Kidney capillary endothelial cell (primary cell): ENCODE data around the gene CCDC85C.

Source experiments
- DNase-seq: peaks from one replicate; pipeline ENCODE4 v3.0.0-alpha.2; 2018; ENCODE audit warnings: low spot score

The CCDC85C gene

DNA sequence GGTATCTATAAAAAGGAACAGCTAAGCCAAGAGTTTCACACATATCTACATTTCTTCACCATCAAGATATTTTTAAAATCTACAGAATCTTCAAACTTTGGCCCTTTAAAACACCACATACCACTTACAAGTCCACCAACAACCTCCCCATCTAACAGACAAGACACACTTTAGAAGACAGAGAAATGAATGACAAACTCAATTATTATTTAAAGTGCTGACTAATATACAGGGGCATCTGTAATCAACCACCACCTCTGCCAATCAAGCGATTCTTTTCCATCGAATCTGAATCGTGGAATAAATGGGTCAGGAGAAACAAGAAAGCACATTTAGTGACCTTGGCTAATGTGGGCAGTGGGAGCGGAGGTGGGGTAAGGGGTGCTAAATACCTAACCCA, 131.1 kb downstream of the CCDC85C start:
- no peak for DNase-seq

DNA sequence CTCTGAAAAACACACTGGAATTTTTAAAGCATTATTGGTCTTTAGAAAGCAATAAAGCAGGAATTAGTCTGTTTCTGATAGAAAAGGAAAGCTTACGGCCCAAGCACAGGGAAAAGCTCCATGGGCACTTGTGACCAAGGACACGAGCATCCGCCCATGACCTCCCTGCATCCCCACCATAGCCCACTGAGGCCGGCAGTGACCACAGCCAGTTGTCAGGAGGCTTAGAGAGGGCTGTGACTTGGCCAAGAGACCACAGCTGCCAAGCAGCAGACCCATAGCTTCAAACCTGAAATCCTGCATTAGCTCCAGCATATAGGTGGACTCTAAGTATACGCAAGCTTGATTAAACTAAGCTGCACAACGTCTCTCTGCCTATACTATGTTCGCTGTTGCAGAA, 132.3 kb downstream of the CCDC85C start:
- DNase-seq: no peak

DNA sequence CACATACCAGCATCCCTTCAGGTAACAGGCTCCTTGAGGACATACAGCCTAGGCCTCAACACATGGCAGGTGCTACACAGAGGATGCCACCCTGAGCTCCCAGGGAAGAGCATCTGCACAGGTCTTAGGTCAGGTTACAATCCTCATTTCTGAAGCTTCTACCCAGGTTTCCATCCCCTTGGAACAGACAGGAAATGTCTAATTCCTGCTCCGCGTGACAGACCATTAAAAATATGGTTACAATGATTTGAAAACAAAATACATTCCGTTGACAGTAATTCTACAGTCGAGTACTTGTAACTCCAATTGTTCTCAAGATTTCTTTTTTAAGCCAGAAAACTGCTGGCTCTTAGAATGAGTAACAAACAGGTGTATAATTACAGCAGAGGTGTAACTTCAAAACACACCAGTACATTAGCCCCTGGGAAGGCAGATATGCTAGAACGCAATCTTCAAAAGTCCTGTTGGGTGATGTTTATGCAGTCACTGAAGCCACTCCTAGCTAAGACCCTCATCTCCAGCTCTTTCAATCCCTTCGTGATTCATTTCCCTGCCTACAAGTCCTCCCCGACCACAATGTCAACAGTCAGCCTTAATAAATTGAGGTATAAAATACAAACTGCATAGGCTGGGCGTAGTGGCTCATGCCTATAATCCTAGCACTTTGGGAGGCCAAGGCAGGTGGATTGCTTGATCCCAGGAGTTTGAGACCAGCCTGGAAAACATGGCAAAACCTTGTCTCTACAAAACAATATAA, 135.0 kb downstream of the CCDC85C start:
- DNase-seq: no peak

DNA sequence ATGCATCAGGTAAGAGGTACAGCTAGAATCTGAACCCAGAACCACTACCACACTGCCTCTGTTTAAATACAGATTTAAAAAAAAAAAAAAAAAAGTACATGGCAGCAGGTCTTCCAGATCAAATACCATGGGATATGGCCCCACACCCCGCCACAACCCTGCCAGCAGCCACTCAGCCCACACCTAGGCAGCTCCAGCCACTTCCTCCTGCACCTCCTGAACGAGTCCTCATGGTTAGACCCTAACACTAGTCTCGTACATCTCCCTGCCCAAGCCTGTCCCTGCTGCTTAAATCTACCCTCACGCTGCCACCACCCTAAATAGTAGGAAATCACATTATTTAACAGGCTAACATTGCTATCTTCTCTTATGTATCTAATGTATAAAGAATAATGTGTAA, 135.9 kb downstream of the CCDC85C start:
- no peak for DNase-seq

DNA sequence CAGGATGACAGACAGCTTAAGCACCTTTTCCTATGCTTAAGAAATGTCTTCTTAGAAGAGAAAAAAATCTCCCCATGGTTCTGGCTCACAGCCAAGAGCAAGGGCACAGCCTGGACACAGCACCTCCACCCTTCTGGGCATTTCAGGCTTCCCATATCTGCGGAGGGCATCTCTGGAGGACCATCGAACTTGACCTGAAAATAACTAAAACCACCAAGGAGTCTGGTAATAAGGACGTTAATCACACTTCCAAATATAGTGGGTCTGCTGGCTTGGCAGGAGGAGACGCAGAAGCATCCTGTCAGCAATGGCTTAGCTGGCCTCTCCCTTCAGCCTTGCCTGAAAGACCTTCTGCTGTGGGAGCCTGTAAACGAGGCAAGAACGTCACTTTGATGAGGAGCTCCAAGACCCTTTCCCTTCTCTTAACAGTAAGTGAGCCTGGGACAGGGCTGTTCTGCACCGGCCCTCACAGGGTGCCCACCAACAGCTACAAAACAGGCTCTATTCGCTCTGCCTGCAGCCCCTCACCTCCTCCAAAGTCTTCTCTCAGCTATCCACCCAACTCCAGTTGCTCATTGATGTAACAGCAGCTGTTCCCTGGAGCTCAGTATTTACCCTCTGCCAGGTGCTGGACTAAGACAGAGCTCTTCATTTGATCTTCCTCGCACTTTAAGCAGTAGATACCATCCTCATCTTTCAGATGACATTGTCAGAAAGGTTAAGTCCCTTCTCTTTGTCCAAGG, 136.5 kb downstream of the CCDC85C start:
- no peak for DNase-seq

DNA sequence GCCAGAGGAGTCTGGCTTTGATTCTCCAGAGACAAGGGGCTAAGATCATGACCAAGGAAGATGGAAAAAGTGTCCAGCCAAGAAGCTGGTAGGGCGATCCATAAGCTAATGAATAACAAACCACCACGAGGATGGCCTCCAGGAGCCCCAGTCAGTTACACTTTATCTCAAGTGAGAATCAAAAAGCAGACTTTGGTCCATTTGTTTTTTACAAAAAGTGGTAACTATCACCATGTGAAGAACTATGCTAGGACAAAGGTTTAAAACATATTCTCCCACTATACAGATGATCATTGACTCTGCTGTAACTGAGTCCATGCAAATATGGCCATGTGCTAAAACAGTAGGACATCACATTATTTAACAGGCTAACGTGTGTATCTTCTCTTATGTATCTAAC, 137.2 kb downstream of the CCDC85C start:
- no peak for DNase-seq

DNA sequence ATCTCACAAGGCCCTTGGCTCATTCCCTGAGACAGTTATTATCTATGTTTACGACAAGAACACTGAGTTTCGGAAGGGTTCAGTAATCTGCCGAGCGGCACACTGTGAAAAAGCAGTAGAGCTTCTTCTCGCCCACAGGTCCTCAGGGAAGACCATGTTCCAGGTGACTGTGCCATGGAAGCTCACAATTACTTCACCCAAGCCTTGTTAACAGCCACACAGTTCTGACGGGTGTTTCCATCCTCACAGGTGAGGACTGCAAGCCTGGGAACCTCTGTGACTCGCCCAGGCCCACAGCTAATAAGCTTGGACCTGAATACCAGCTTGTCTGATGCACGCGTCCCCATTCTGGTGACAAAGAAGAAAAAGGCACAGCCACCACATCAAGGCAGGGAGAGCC, 138.7 kb downstream of the CCDC85C start:
- DNase-seq: no peak

DNA sequence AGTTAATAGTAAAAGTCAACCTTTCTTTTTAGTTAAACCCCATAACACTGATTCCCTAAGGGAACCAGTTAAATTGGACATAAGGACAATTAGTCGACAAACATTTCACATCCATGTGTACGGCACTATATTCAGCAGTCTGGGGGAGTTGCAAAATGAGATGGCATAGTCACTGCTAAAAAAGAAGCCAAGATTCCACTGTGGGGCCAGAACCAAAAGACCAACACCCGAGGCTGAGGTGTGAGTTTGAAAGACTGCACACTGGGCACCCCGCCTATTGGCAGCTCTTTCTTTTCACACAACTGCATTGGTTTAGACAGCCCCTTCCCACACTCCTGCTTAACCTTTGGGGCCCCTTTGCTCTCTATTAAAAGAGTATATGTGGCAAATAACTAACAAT, 140.0 kb downstream of the CCDC85C start:
- DNase-seq: no peak

DNA sequence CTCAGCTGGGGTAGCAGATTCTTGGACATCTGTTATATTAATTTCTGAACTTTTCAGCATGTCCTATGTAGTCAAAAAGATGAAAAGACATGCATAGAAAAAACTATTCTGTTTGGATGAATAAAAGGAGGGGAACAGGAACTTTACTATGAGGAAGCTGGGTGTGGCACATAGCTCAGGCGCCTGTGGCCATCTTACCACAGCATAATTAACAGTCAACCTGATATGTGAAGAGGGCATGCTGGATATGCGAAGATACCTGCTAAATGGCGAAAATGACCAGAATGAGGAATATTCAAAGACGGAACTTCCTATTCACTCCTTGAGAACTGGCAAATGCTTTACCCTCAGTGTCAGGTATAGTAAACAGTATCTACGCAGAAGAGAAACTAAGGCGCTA, 141.8 kb downstream of the CCDC85C start:
- no peak for DNase-seq

DNA sequence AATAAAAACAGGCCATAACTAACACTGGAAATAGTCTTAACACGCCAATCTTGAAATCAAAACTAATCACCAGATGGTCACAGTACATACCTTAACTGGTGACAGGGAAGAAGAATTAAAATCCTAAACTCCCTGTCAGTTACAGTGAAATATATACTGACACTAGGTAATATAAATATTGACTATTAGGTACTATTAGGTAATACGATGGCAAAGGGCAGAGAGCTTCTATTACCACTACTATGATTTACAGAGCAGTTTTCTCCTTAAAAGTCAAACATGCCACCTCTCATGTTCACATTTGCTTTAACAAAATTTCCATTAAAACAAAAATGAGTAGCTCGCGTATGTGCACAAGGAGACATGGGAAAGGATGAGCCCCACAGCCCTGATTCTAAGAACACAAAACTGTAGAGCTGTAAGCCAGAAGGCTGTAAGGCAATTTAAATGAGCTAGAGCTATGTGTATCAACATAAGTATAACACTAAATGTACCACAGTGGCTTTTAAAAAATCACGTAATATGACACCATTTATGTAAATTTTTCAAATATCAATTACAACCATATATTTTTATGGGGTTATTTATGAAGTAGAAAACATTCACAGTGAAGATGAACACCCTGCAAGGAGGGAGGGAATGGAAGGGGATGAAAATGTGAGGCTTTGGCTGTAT, 142.5 kb downstream of the CCDC85C start:
- DNase-seq: no peak

DNA sequence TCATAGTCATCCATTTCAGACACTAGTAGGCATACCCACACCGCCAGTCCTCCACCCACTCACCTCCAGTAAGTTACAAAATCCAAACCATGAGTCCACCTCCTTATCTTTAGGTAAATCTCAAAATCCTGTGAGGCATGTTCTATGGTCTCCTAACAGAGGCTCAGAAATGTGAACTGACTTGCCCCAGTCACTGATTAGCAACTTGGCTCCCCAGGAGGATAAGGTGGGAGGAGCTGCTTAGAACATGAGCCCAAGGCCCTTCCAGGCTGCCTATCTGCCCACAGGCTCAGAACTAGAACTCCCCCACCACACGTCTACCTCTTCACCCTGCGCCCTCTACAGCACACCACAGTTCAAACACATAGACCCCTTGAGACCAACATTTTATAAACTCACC, 143.2 kb downstream of the CCDC85C start:
- no peak for DNase-seq

DNA sequence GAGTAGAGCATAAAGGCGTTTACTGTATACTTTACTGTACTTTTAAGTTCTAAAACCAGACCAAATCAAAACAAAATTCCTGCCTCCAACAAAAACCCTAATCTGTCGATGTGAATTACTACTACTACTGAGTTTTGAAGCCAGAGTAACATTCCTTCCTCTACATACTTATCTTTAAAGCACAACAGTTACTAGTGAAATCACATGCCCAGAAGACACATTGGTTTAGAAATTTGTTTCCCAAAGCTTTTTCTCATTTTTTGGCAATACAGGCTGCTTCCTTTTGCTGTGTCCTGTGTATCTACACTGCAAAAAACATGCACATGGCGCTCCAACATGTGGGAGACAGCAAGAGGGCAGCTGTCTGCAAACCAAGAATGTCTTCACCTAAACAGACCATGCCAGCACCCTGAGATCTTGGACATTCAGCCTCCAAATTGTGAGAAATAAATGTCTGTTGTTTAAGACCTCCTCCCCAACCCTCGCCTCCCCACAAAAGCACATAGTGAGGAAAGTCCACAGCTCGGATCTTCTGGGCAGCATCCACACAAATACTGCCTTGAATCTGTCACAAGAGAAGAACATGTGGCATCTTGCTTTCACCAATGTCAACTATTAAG, 144.4 kb downstream of the CCDC85C start:
- no peak for DNase-seq

DNA sequence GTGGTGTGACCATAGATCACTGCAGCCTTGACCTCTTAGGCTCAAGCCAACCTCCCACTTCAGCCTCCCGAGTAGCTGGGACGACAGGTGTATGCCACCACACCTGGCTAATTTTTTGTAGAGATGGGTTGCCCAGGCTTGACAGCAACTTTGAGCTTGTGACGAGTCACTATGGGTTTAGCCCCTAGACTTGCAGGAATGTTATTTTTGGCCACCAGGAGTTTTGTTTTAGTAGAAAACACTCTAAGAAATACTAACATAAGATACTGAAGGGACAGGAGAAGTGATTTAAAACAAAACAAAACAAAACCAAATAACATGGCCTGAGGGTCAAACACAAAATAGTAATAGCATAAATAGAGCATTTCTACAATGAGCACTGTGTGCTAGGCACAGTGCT, 149.8 kb downstream of the CCDC85C start:
- DNase-seq: no peak

DNA sequence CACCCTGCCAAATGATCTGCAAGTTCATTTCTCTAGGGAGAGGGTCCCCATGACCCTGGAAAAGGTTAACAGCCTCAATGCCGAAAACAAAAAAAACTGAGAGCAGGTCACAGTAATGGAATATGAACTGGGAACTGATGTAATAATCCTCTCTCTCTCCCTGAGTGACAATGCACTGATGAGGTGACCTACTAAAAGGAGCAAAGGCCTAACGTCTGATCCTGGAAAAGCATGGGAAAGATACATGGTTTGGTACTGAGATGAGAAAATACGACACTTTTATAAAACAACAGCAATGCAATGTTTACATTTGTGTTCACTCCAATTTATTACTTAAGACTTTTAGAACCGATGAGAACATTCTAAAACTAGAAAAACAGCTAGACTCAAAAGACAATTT, 151.0 kb downstream of the CCDC85C start:
- DNase-seq: no peak

DNA sequence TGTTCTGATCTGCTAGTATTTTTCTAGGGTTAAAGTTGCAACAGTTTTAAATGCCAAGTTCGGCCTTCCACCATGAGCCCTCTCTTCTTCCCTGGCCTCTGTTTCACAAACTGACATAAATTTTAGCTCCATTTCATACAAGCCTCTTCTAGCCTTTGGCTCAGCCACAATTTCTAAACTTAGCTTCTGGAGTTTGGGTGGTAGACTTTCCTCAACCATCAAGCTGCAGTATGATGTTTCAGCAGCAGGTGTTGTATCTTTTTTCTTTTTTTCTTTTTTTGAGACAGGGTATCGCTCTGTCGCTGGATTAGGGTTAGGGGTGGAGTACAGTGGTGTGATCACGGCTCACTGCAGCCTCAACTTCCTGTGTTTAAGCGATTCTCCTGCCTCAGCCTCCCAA, 152.8 kb downstream of the CCDC85C start:
- no peak for DNase-seq

DNA sequence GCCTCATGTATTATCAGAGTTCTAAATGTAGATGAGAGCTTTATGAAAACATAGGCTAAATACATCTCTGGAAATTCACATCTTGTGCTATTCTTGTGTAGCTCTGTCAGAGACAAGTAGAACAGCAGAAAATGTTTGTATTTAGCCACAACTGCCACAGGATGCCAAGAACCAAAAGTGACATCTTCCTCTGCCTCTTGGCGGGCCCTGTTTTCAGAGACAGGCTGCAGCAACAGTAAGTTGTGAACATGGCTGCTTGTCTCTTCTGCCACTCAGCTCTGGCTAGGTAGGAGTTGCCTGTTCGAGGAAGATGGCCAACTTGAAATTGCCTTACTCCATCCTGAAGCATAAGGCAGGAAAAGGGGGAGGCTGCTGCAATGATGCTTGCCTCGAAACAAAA, 153.7 kb downstream of the CCDC85C start:
- no peak for DNase-seq
